Breast epithelium (tissue), 3 donors: ENCODE measurements around the gene FRMD4A.

Experiments used
- CTCF ChIP-seq, 3 donors: fragments of 450-650 bp; IDR thresholded peaks; one replicate each; pipeline ENCODE4 v1.5.1; 2016 to 2017; ENCODE audit warnings: antibody characterized with exemption in 3 of 3, mild to moderate bottlenecking in 3 of 3, moderate library complexity in 3 of 3
- POLR2A ChIP-seq: fragments of 450-650 bp; IDR thresholded peaks from one replicate; pipeline ENCODE4 v1.6.1; 2016; ENCODE audit warnings: antibody characterized with exemption, mild to moderate bottlenecking, moderate library complexity
- POLR2AphosphoS5 ChIP-seq, 3 donors: sonication (generic); formaldehyde crosslinking; IDR thresholded peaks; one replicate each; pipeline ENCODE4 v1.6.1; 2017; ENCODE audit warnings: antibody characterized with exemption in 3 of 3

DNA sequence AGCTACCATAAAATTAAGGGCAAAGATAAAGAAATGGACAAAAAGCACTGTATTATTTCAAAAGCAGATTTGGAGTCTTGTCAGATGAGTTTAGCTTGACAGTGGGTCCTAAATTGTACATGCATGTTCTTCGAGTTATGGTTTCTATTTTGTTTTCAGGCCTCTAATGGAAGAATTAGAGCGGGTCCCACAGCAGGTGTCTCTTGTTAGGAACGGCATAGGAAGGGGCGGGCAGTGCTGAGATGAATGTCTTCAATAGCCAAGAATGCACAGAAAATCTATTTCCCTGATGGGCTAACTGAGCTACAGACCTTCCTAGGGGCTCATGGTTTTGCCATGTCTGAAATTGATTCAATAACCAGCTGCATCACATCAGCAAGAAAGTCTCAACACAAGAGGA lies 304.4 kb downstream of the FRMD4A start:
- no peak for TF ChIP-seq POLR2A
- no peak for TF ChIP-seq CTCF (IDR thresholded peaks at IDR 0.05)
- TF ChIP-seq POLR2AphosphoS5 (IDR thresholded peaks at IDR 0.05), result no peak
